Smooth muscle cell (in vitro differentiated cells): ENCODE results near the gene CLDN7. TPM values are rescaled to one million over a fixed set of nuclear protein-coding genes. Genes with fewer than 3 reads are reported as not detected.
"Not testable (repeated sequence)": the region's sequence is repeated elsewhere in the genome, so short reads cannot be mapped to it uniquely, and the experiment has no call there.

Experiments used
- DNase-seq: peaks from one replicate; lab custom pipeline; 2025; ENCODE audit not compliant: unreplicated experiment; lab: John Stamatoyannopoulos, UW
- H2AFZ ChIP-seq: fragments of 200-600 bp; sonication (generic); 2 replicates; pipeline ENCODE4 v1.6.0; 2016; ENCODE audit warnings: antibody characterized with exemption, low read depth, mild to moderate bottlenecking
- H3F3A ChIP-seq: fragments of 200-600 bp; sonication (generic); 2 replicates; pipeline ENCODE4 v1.6.0; 2017; ENCODE audit warnings: antibody characterized with exemption, low read depth
- H3K27ac ChIP-seq: fragments of 200-600 bp; sonication (generic); 2 replicates; pipeline ENCODE4 v1.5.1; 2016; ENCODE audit warnings: low read depth, mild to moderate bottlenecking
- H3K27me3 ChIP-seq: fragments of 200-600 bp; sonication (generic); 2 replicates; pipeline ENCODE4 v1.6.1; 2016; ENCODE audit warnings: low read depth, mild to moderate bottlenecking
- H3K36me3 ChIP-seq: fragments of 200-600 bp; sonication (generic); 2 replicates; pipeline ENCODE4 v1.5.1; 2016; ENCODE audit warnings: low read depth
- H3K4me1 ChIP-seq: fragments of 200-600 bp; sonication (generic); 2 replicates; pipeline ENCODE4 v1.5.1; 2016; ENCODE audit warnings: low read depth
- H3K4me2 ChIP-seq: fragments of 200-600 bp; sonication (generic); 2 replicates; pipeline ENCODE4 v1.6.0; 2016; ENCODE audit warnings: mild to moderate bottlenecking
- H3K4me3 ChIP-seq: fragments of 200-600 bp; sonication (generic); 2 replicates; pipeline ENCODE4 v1.5.1; 2016; ENCODE audit warnings: mild to moderate bottlenecking
- H3K79me2 ChIP-seq: fragments of 200-600 bp; sonication (generic); 2 replicates; pipeline ENCODE4 v1.6.0; 2016; ENCODE audit warnings: low read depth, mild to moderate bottlenecking
- H3K9ac ChIP-seq: fragments of 200-600 bp; sonication (generic); 2 replicates; pipeline ENCODE4 v1.6.0; 2016; ENCODE audit warnings: low read depth
- H3K9me3 ChIP-seq: fragments of 200-600 bp; sonication (generic); replicated peaks from 2 replicates; pipeline ENCODE4 v1.5.1; 2016; ENCODE audit warnings: low read depth
- H4K20me1 ChIP-seq: fragments of 200-600 bp; sonication (generic); 2 replicates; pipeline ENCODE4 v1.6.0; 2016; ENCODE audit warnings: low read depth
- CTCF ChIP-seq: fragments of 200-600 bp; sonication (generic); IDR thresholded peaks from 2 replicates; pipeline ENCODE4 v1.5.1; 2017; ENCODE audit warnings: borderline replicate concordance, mild to moderate bottlenecking, antibody characterized with exemption; ENCODE audit not compliant: insufficient read depth, poor library complexity, severe bottlenecking
- WGBS: methylation state at CpG from one replicate; pipeline ENCODE4 v1.1.7; 2016; ENCODE audit warnings: low lambda C conversion rate; 5-methylcytosine and 5-hydroxymethylcytosine counted together
- polyA plus RNA-seq: library from polyadenylated mRNA; unstranded; fragments of >200 nt; fragmentation: Nextera tagmentation; extraction: Ambion mirVana; gene quantifications from 2 replicates; pipeline ENCODE4 v1.2.1, GENCODE V29; 2016
- total RNA-seq: library from RNA; depleted of rRNA; stranded (reverse); fragments of >200 nt; gene quantifications from 2 replicates; pipeline ENCODE4 v1.2.3, GENCODE V29; 2014

Gene CLDN7
- total and polyA plus RNA-seq, 2 experiments from 2014 or later = 25.2 to 33.7 TPM

- WGBS = 94% methylated on average over 6 of the region's 6 CpGs
These were observed 13.1 kb downstream of the CLDN7 start for GRCh38 chr17:7249214-7249613.

GRCh38 chr17:7248796-7249195 lies 13.5 kb downstream of the CLDN7 start:
- no peaks in the 10 kb centered on the region for H3K9me3 ChIP-seq
- 93% methylated on average over 4 of the region's 4 CpGs for WGBS
- peaks cover under 1% of the 10 kb centered on the region for H3F3A ChIP-seq
- H3K4me3 ChIP-seq = no peak overlapping the region
- H3K4me2 ChIP-seq = no peak overlapping the region
- no peak for TF ChIP-seq CTCF
- H3K79me2 ChIP-seq = peaks cover 62% of the 10 kb centered on the region
- no peaks in the 10 kb centered on the region for H3K36me3 ChIP-seq
- H3K4me1 ChIP-seq = peaks cover 18% of the 10 kb centered on the region
- no peak overlapping the region for H3K9ac ChIP-seq
- no peaks in the 10 kb centered on the region for H3K27me3 ChIP-seq
- H2AFZ ChIP-seq = no peak overlapping the region
- DNase-seq = no peak
- H3K27ac ChIP-seq = no peak overlapping the region
- peaks cover 8% of the 10 kb centered on the region for H4K20me1 ChIP-seq

More at GRCh38 chr17:7249214-7249613, 13.1 kb downstream of the CLDN7 start:
- H3K4me3 ChIP-seq = no peak overlapping the region
- H2AFZ ChIP-seq = no peak overlapping the region
- no peaks in the 10 kb centered on the region for H3K27me3 ChIP-seq
- H3K9ac ChIP-seq = no peak overlapping the region
- no peaks in the 10 kb centered on the region for H3K36me3 ChIP-seq
- H3K79me2 ChIP-seq = peaks cover 62% of the 10 kb centered on the region
- H3K4me1 ChIP-seq = peaks cover 18% of the 10 kb centered on the region
- H3F3A ChIP-seq = no peaks in the 10 kb centered on the region
- H3K4me2 ChIP-seq = peak overlapping the region; percentile 91
- no peak for TF ChIP-seq CTCF
- peaks cover 8% of the 10 kb centered on the region for H4K20me1 ChIP-seq
- no peak overlapping the region for H3K27ac ChIP-seq
- no peak for DNase-seq
- H3K9me3 ChIP-seq = no peaks in the 10 kb centered on the region

- H3F3A ChIP-seq = peaks cover 10% of the 10 kb centered on the region
- no peak overlapping the region for H2AFZ ChIP-seq
- H4K20me1 ChIP-seq = peaks cover 8% of the 10 kb centered on the region
- H3K27me3 ChIP-seq = no peaks in the 10 kb centered on the region
- TF ChIP-seq CTCF = no peak
- H3K79me2 ChIP-seq = peaks cover 58% of the 10 kb centered on the region
- H3K4me3 ChIP-seq = no peak overlapping the region
- H3K27ac ChIP-seq = no peak overlapping the region
- H3K9me3 ChIP-seq = no peaks in the 10 kb centered on the region
- no peak overlapping the region for H3K4me2 ChIP-seq
- 96% methylated on average over 5 of the region's 5 CpGs for WGBS
- no peak overlapping the region for H3K9ac ChIP-seq
- peaks cover 10% of the 10 kb centered on the region for H3K4me1 ChIP-seq
- no peak for DNase-seq
- no peaks in the 10 kb centered on the region for H3K36me3 ChIP-seq
These were observed 15.5 kb downstream of the CLDN7 start for GRCh38 chr17:7246779-7247178.

- H3K4me2 ChIP-seq = peak overlapping the region; percentile 84
- H3K27me3 ChIP-seq, H2AFZ ChIP-seq, H3K4me3 ChIP-seq, DNase-seq, H4K20me1 ChIP-seq, H3K9me3 ChIP-seq, H3K9ac ChIP-seq, H3K36me3 ChIP-seq: not testable (repeated sequence)
- H3F3A ChIP-seq = peaks cover 27% of the 10 kb centered on the region
- WGBS = 89% methylated on average over 9 of the region's 10 CpGs
- peaks cover 19% of the 10 kb centered on the region for H3K4me1 ChIP-seq
- H3K27ac ChIP-seq = peak overlapping the region; percentile 95
- H3K79me2 ChIP-seq = peaks cover 57% of the 10 kb centered on the region
These were observed 18.4 kb downstream of the CLDN7 start for GRCh38 chr17:7243838-7244237.
